Endothelial cell of hepatic sinusoid (primary cell): ENCODE measurements around the gene IL4R.

Experiments
- in situ Hi-C: cut with HindIII; loops from 2 replicates; pipeline ENCODE4 v1.10.0; 2017; ENCODE audit warnings: low sequenced_read_pairs

IL4R gene

GRCh38 chr16:27312580-27313421 is 973 bp upstream of the IL4R start:
- in situ Hi-C loops: no loop called here

GRCh38 chr16:27314161-27314723 is 468 bp downstream of the IL4R start:
- in situ Hi-C loops: no loop called here

- in situ Hi-C loops: no loop called here
Observed at GRCh38 chr16:27314986-27315332, 1.2 kb downstream of the IL4R start.

- in situ Hi-C loops: no loop called here
Observed at GRCh38 chr16:27315333-27316037, 1.7 kb downstream of the IL4R start.

- in situ Hi-C loops: no loop called here
Observed at GRCh38 chr16:27316038-27316680, 2.4 kb downstream of the IL4R start.

GRCh38 chr16:27317320-27317719 is 3.5 kb downstream of the IL4R start:
- in situ Hi-C loops: no loop called here

GRCh38 chr16:27317738-27318391 is 4.1 kb downstream of the IL4R start:
- in situ Hi-C loops: no loop called here

GRCh38 chr16:27318392-27319256 is 4.8 kb downstream of the IL4R start:
- in situ Hi-C loops: no loop called here

- in situ Hi-C loops: no loop called here
Observed at GRCh38 chr16:27319257-27319965, 5.6 kb downstream of the IL4R start.

GRCh38 chr16:27320261-27321012 is 6.7 kb downstream of the IL4R start:
- in situ Hi-C loops: no loop called here

GRCh38 chr16:27321013-27321915 is 7.5 kb downstream of the IL4R start:
- in situ Hi-C loops: no loop called here

- in situ Hi-C loops: no loop called here
Observed at GRCh38 chr16:27322858-27323780, 9.3 kb downstream of the IL4R start.

- in situ Hi-C loops: no loop called here
Observed at GRCh38 chr16:27323781-27324561, 10.2 kb downstream of the IL4R start.

- in situ Hi-C loops: no loop called here
Observed at GRCh38 chr16:27324851-27325301, 11.1 kb downstream of the IL4R start.

- in situ Hi-C loops: no loop called here
Observed at GRCh38 chr16:27325736-27326135, 12.0 kb downstream of the IL4R start.

GRCh38 chr16:27326251-27326650 is 12.5 kb downstream of the IL4R start:
- in situ Hi-C loops: no loop called here
